ENCODE measurements around the gene PBXIP1.
A peak's percentile ranks its signal among the peaks of the same experiment; 100 is the strongest.
"Not testable (repeated sequence)": the region's sequence is repeated elsewhere in the genome, so short reads cannot be mapped to it uniquely, and the experiment has no call there.

The PBXIP1 gene

GRCh38 chr1:154994269-154994587, 38.3 kb upstream of the PBXIP1 start:
- DNase-seq (ENCODE audit: low read depth), result no peak

GRCh38 chr1:154993572-154994268, 37.8 kb upstream of the PBXIP1 start, which contains the start of gene LENEP:
LENEP (plus strand) TSS chr1:154993586; CDS start chr1:154993608, 22 bp downstream.
- no peak for DNase-seq (ENCODE audit: low read depth)

- DNase-seq (ENCODE audit: low read depth), result no peak
These were observed 37.0 kb upstream of the PBXIP1 start for GRCh38 chr1:154992721-154993571.

GRCh38 chr1:154990276-154990675, 34.4 kb upstream of the PBXIP1 start:
- no peak for DNase-seq (ENCODE audit: low read depth)

GRCh38 chr1:154989195-154989860, 33.4 kb upstream of the PBXIP1 start:
- DNase-seq (ENCODE audit: low read depth), result no peak

- DNase-seq (ENCODE audit: low read depth), result no peak
These were observed 32.4 kb upstream of the PBXIP1 start for GRCh38 chr1:154988058-154988954.

GRCh38 chr1:154987326-154987725, 31.4 kb upstream of the PBXIP1 start:
- no peak for DNase-seq (ENCODE audit: low read depth)

- DNase-seq (ENCODE audit: low read depth), result not testable (repeated sequence)
These were observed 30.8 kb upstream of the PBXIP1 start for GRCh38 chr1:154986736-154987135.

GRCh38 chr1:154983776-154984466, 28.0 kb upstream of the PBXIP1 start:
- no peak for DNase-seq (ENCODE audit: low read depth)

GRCh38 chr1:154982897-154983648, 27.2 kb upstream of the PBXIP1 start, which contains the start of gene FLAD1:
FLAD1 (plus strand) TSS chr1:154983344; CDS start chr1:154983695, 351 bp downstream.
- peak; percentile 89 for DNase-seq (ENCODE audit: low read depth)

- DNase-seq (ENCODE audit: low read depth), result no peak
These were observed 26.4 kb upstream of the PBXIP1 start for GRCh38 chr1:154982341-154982740.

GRCh38 chr1:154978360-154978759, 22.5 kb upstream of the PBXIP1 start:
- DNase-seq (ENCODE audit: low read depth), result no peak

- not testable (repeated sequence) for DNase-seq (ENCODE audit: low read depth)
These were observed 21.9 kb upstream of the PBXIP1 start for GRCh38 chr1:154977762-154978161.

- peak; percentile 31 for DNase-seq (ENCODE audit: low read depth)
These were observed 19.6 kb upstream of the PBXIP1 start for GRCh38 chr1:154975409-154976059.

GRCh38 chr1:154974808-154975408, 19.0 kb upstream of the PBXIP1 start:
- peak; percentile 96 for DNase-seq (ENCODE audit: low read depth)

- peak; percentile 95 for DNase-seq (ENCODE audit: low read depth)
These were observed 18.4 kb upstream of the PBXIP1 start, which contains the start of gene CKS1B for GRCh38 chr1:154974102-154974807. CKS1B (plus strand) TSS chr1:154974681; CDS start chr1:154974746, 65 bp downstream.

- DNase-seq (ENCODE audit: low read depth), result peak; percentile 88
These were observed 17.6 kb upstream of the PBXIP1 start for GRCh38 chr1:154973344-154974101.
